Mesenchymal stem cell (in vitro differentiated cells and primary cell): ENCODE data around the gene MED15.
"Not testable (repeated sequence)": the region's sequence is repeated elsewhere in the genome, so short reads cannot be mapped to it uniquely, and the experiment has no call there.

Source experiments
- DNase-seq: peaks from one replicate; pipeline ENCODE4 v3.0.0-alpha.2; 2013
- H2AFZ ChIP-seq: one replicate; pipeline ENCODE4 v1.6.1; 2013; ENCODE audit warnings: low read depth, mild to moderate bottlenecking, control low read depth, inconsistent platforms, low read length, moderate library complexity
- H2AK5ac ChIP-seq: 2 replicates; pipeline ENCODE4 v1.6.1; 2013; ENCODE audit warnings: low read length, moderate library complexity, mild to moderate bottlenecking, inconsistent platforms; ENCODE audit not compliant: severe bottlenecking
- H2BK120ac ChIP-seq: one replicate; pipeline ENCODE4 v1.6.1; 2013; ENCODE audit warnings: low read depth, mild to moderate bottlenecking, inconsistent platforms, low read length, moderate library complexity
- H2BK12ac ChIP-seq, 2 experiments: one replicate each; pipeline ENCODE4 v1.6.1; 2013; ENCODE audit warnings: inconsistent platforms in 2 of 2, low read length in 2 of 2, mild to moderate bottlenecking in 2 of 2, moderate library complexity in 2 of 2, control low read depth in 1 of 2
- H2BK15ac ChIP-seq: one replicate; pipeline ENCODE4 v1.6.1; 2013; ENCODE audit warnings: mild to moderate bottlenecking, low read depth, inconsistent platforms; ENCODE audit not compliant: poor library complexity, severe bottlenecking
- H2BK5ac ChIP-seq: 2 replicates; pipeline ENCODE4 v1.6.1; 2013; ENCODE audit warnings: low read depth, mild to moderate bottlenecking, low read length, control low read depth, inconsistent platforms; ENCODE audit not compliant: poor library complexity, severe bottlenecking
- H3K14ac ChIP-seq, 2 experiments: one replicate each; pipeline ENCODE4 v1.6.1; 2013; ENCODE audit warnings: inconsistent platforms in 2 of 2, low read length in 2 of 2, control low read depth in 1 of 2, mild to moderate bottlenecking in 1 of 2, moderate library complexity in 1 of 2
- H3K18ac ChIP-seq, 2 experiments: one replicate each; pipeline ENCODE4 v1.6.1; 2013; ENCODE audit warnings: inconsistent platforms in 2 of 2, low read length in 2 of 2, control low read depth in 1 of 2, low read depth in 1 of 2, mild to moderate bottlenecking in 1 of 2
- H3K23ac ChIP-seq, 2 experiments: one replicate each; pipeline ENCODE4 v1.6.1; 2013; ENCODE audit warnings: inconsistent platforms in 2 of 2, low read length in 2 of 2, mild to moderate bottlenecking in 2 of 2, moderate library complexity in 2 of 2, control low read depth in 1 of 2
- H3K27ac ChIP-seq: 2 replicates; pipeline ENCODE4 v1.5.1; 2013; ENCODE audit warnings: mild to moderate bottlenecking, moderate library complexity, low read length, control low read depth, inconsistent platforms; ENCODE audit not compliant: poor library complexity, severe bottlenecking
- H3K27me3 ChIP-seq, 2 experiments: 2 replicates each; pipeline versions ENCODE4 v1.6.1 to v1.7.0; 2013; ENCODE audit warnings: low read length in 2 of 2, mild to moderate bottlenecking in 2 of 2, moderate library complexity in 2 of 2, control low read depth in 1 of 2, inconsistent platforms in 1 of 2; ENCODE audit not compliant: control insufficient read depth in 1 of 2, insufficient read depth in 1 of 2
- H3K36me3 ChIP-seq, 2 experiments: 2 replicates each; pipeline versions ENCODE4 v1.6.1 to v1.7.0; 2013; ENCODE audit warnings: low read length in 2 of 2, control low read depth in 1 of 2, inconsistent platforms in 1 of 2, low read depth in 1 of 2, mild to moderate bottlenecking in 1 of 2; ENCODE audit not compliant: insufficient read depth in 2 of 2, control insufficient read depth in 1 of 2
- H3K4ac ChIP-seq, 2 experiments: one replicate each; pipeline ENCODE4 v1.6.1; 2013; ENCODE audit warnings: inconsistent platforms in 2 of 2, low read length in 2 of 2, mild to moderate bottlenecking in 2 of 2, moderate library complexity in 2 of 2, control low read depth in 1 of 2, low read depth in 1 of 2
- H3K4me1 ChIP-seq: 2 replicates; pipeline ENCODE4 v1.6.1; 2013; ENCODE audit warnings: low read depth, low read length, control low read depth; ENCODE audit not compliant: control insufficient read depth, insufficient read depth
- H3K4me2 ChIP-seq: 2 replicates; pipeline ENCODE4 v1.6.1; 2013; ENCODE audit warnings: low read length, mild to moderate bottlenecking, inconsistent platforms; ENCODE audit not compliant: poor library complexity, severe bottlenecking
- H3K4me3 ChIP-seq, 2 experiments: 2 replicates each; pipeline versions ENCODE4 v1.5.1 to v1.7.0; 2013; ENCODE audit warnings: low read length in 2 of 2, mild to moderate bottlenecking in 2 of 2, control low read depth in 1 of 2, low read depth in 1 of 2; ENCODE audit not compliant: insufficient read depth in 1 of 2
- H3K79me1 ChIP-seq: replicated peaks from 2 replicates; pipeline ENCODE4 v1.6.1; 2013; ENCODE audit warnings: mild to moderate bottlenecking, control low read depth, low read length, inconsistent platforms; ENCODE audit not compliant: poor library complexity, severe bottlenecking
- H3K9ac ChIP-seq: 2 replicates; pipeline ENCODE4 v1.7.0; 2013; ENCODE audit warnings: mild to moderate bottlenecking, low read length, moderate library complexity
- H3K9me3 ChIP-seq: 2 replicates; pipeline ENCODE4 v1.7.0; 2013; ENCODE audit warnings: mild to moderate bottlenecking, low read length; ENCODE audit not compliant: control insufficient read depth
- H4K8ac ChIP-seq: one replicate; pipeline ENCODE4 v1.6.1; 2013; ENCODE audit warnings: inconsistent platforms, mild to moderate bottlenecking, low read length, moderate library complexity
- H4K91ac ChIP-seq: one replicate; pipeline ENCODE4 v1.6.1; 2013; ENCODE audit warnings: mild to moderate bottlenecking, low read length, inconsistent platforms
- WGBS: methylation state at CpG from one replicate; pipeline ENCODE4 v1.1.7; 2013; ENCODE audit warnings: mixed read lengths; 5-methylcytosine and 5-hydroxymethylcytosine counted together

Gene MED15

DNA sequence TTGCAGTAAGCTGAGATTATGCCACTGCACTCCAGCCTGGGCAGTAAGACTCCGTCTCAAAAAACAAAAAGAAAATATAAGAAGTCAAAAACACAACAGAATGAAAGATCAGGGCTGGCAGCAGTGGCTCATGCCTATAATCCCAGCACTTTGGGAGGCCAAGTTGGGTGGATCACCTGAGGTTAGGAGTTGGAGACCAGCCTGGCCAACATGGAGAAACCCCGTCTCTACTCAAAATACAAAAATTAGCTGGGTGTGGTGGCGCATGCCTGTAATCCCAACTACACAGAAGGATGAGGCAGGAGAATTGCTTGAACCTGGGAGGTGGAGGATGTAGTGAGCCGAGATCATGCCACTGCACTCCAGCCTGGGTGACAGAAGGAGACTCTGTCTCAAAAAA is 87.1 kb downstream of the MED15 start:
- not testable (repeated sequence) for DNase-seq, H4K8ac ChIP-seq, H3K4me3 ChIP-seq, H3K9ac ChIP-seq, H2BK12ac ChIP-seq, H3K4me2 ChIP-seq, H3K4ac ChIP-seq, H3K79me1 ChIP-seq, H3K27ac ChIP-seq, H2BK15ac ChIP-seq, H2BK5ac ChIP-seq, H3K18ac ChIP-seq, H3K14ac ChIP-seq, H2AFZ ChIP-seq, H3K9me3 ChIP-seq, H3K23ac ChIP-seq, H3K36me3 ChIP-seq, H2BK120ac ChIP-seq, H4K91ac ChIP-seq, H2AK5ac ChIP-seq
- 91% methylated on average over 2 of the region's 4 CpGs for WGBS
- Histone ChIP-seq H3K27me3 (peaks cover 3 to 10% of the 10 kb centered on the region in 2 experiments), H3K4me1 (peaks cover 15% of the 10 kb centered on the region)

DNA sequence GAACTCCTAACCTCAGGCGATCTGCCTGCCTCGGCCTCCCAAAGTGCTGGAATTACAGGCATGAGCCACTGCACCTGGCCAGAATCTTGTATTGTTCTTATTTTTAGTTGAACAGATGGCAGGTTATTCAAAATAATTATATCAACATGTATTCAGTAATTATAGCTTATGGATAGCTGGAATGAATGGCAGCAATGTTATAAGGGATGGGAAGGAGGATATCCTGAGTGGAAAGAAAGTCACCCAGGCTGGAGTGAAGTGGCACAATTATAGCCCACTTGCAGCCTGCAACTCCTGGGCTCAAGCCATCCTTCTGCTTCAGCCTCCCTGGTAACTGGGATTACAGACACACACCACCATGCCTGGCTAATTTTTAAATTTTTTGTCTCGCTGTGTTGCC is 88.1 kb downstream of the MED15 start:
- Histone ChIP-seq H2BK120ac (no peak overlapping the region), H3K27me3 (peaks cover 9 to 16% of the 10 kb centered on the region in 2 experiments), H4K8ac (no peak overlapping the region), H3K14ac (no peak overlapping the region), H2AK5ac (no peak overlapping the region), H3K27ac (no peak overlapping the region), H4K91ac (no peak overlapping the region), H3K79me1 (no peaks in the 10 kb centered on the region), H3K18ac (no peak overlapping the region), H3K4me3 (no peak overlapping the region), H2AFZ (no peak overlapping the region), H3K9me3 (no peaks in the 10 kb centered on the region), H3K4ac (no peak overlapping the region), H3K9ac (no peak overlapping the region), H2BK5ac (no peak overlapping the region), H2BK15ac (no peak overlapping the region), H3K4me2 (no peak overlapping the region), H3K4me1 (peaks cover 15% of the 10 kb centered on the region), H3K36me3 (no peaks in the 10 kb centered on the region), H2BK12ac (no peak overlapping the region), H3K23ac (no peak overlapping the region)
- DNase-seq, result no peak
- WGBS, result 85% methylated on average over 3 of the region's 3 CpGs

DNA sequence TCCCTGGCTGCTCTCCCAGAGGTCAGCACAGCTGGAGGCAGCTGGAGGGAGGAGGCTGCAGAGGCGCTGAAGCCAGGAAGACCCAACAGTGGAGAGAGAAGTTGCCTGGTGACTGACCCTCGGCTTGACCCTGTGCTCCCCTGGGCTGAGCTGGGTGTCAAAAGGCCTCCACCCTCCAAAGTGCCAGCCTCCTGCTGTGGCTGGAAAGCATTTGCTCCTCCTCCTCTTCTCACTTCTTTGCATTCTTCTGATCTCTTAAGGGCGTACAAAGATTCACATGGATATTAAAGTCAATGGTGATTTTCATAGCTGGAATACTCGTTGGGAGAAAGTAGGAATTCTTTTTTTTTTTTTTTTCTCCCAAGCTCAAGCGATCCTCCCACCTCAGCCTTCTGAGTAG is 91.7 kb downstream of the MED15 start:
- no peak overlapping the region for H2BK120ac ChIP-seq
- no peak overlapping the region for H2BK15ac ChIP-seq
- no peak overlapping the region for H4K91ac ChIP-seq
- 90% methylated on average over 2 of the region's 5 CpGs for WGBS
- H3K27ac ChIP-seq, result no peak overlapping the region
- H4K8ac ChIP-seq, result no peak overlapping the region
- DNase-seq, result no peak
- no peaks in the 10 kb centered on the region for H3K79me1 ChIP-seq
- H3K9me3 ChIP-seq, result no peaks in the 10 kb centered on the region
- no peak overlapping the region for H3K18ac ChIP-seq
- no peak overlapping the region for H3K14ac ChIP-seq
- H3K9ac ChIP-seq, result no peak overlapping the region
- no peak overlapping the region for H3K4ac ChIP-seq
- H2AK5ac ChIP-seq, result no peak overlapping the region
- H3K36me3 ChIP-seq, result no peaks in the 10 kb centered on the region
- no peak overlapping the region for H2BK5ac ChIP-seq
- no peak overlapping the region for H2AFZ ChIP-seq
- no peak overlapping the region for H3K4me2 ChIP-seq
- no peak overlapping the region for H2BK12ac ChIP-seq
- H3K27me3 ChIP-seq, result peaks cover 20 to 32% of the 10 kb centered on the region in 2 experiments
- H3K4me3 ChIP-seq, result no peak overlapping the region
- H3K4me1 ChIP-seq, result no peaks in the 10 kb centered on the region
- H3K23ac ChIP-seq, result no peak overlapping the region

DNA sequence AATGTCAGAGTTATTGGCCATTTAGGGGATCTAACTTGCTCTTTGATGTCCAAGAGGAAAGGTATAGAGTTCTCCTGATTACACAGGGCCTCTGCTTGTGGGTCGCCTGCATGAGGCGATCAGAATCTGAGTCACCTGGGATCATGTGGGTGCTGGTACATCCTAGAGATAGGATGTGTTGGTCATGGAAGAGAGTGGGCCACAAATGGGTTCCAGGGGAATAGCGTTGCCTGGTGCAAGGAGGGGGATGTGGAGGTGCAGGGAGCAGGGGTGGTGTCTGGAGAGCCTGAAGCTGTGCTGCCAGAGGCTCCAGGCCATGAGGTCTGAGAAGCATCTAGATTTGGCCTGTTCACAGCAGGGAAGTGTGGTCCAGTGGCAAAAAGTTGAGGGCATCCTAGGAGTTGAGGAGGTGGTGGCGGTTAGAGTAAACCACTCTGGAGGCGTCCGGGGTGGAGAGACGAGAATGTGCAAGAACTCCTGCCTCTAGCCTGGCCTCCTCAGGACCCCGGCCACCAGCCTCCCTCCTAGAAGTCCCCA is 92.8 kb downstream of the MED15 start:
- Histone ChIP-seq H2AFZ (no peak overlapping the region), H3K9ac (no peak overlapping the region), H3K9me3 (no peaks in the 10 kb centered on the region), H3K36me3 (no peaks in the 10 kb centered on the region), H3K4me1 (no peaks in the 10 kb centered on the region), H3K79me1 (no peaks in the 10 kb centered on the region), H2BK120ac (no peak overlapping the region), H3K4ac (no peak overlapping the region), H3K23ac (no peak overlapping the region), H4K8ac (no peak overlapping the region), H4K91ac (no peak overlapping the region), H2AK5ac (no peak overlapping the region), H3K4me2 (no peak overlapping the region), H3K27ac (no peak overlapping the region), H3K4me3 (no peak overlapping the region), H2BK5ac (no peak overlapping the region), H2BK12ac (no peak overlapping the region), H3K14ac (no peak overlapping the region), H2BK15ac (no peak overlapping the region), H3K18ac (no peak overlapping the region), H3K27me3 (peaks cover 24 to 43% of the 10 kb centered on the region in 2 experiments)
- no peak for DNase-seq
- 87% methylated on average over 8 of the region's 8 CpGs for WGBS
